Epithelial cell of proximal tubule (primary cell): ENCODE data around the gene SLC7A9. TPM values are rescaled to one million over a fixed set of nuclear protein-coding genes. Genes with fewer than 3 reads are reported as not detected.

Experiments used
- DNase-seq: peaks from one replicate; pipeline ENCODE4 v3.0.0-alpha.2; 2011; ENCODE audit warnings: low read depth
- H3K4me3 ChIP-seq: 2 replicates; pipeline ENCODE4 v1.5.1; 2011; ENCODE audit warnings: low read depth, mild to moderate bottlenecking, low read length
- CTCF ChIP-seq: conservative IDR thresholded peaks from 2 replicates; pipeline ENCODE4 v1.5.1; 2012; ENCODE audit warnings: low read depth, mild to moderate bottlenecking, low read length
- total RNA-seq: library from RNA; depleted of rRNA; stranded (reverse); fragments of >200 nt; gene quantifications from 2 replicates; pipeline ENCODE4 v1.2.3, GENCODE V29; 2015

Gene SLC7A9
- 0.72 TPM in 1 of 2 replicates, not detected in the other for total RNA-seq

- no peak for DNase-seq
- TF ChIP-seq CTCF, result no peak
- peak within 1 kb of the TSS; percentile 18 for H3K4me3 ChIP-seq
Observed at GRCh38 chr19:32869369-32869965, at the start of gene SLC7A9. Gene SLC7A9, minus strand, starts transcription at chr19:32869767. Its CDS starts 1,233 bp downstream, at chr19:32868534.

GRCh38 chr19:32919365-32919764 lies 49.8 kb upstream of the SLC7A9 start:
- DNase-seq, result no peak

GRCh38 chr19:32917616-32917996 lies 48.0 kb upstream of the SLC7A9 start:
- H3K4me3 ChIP-seq, result no peak overlapping the region
- DNase-seq, result no peak
- no peak for TF ChIP-seq CTCF

More at GRCh38 chr19:32919365-32919764, 49.8 kb upstream of the SLC7A9 start:
- H3K4me3 ChIP-seq, result no peak overlapping the region
- no peak for TF ChIP-seq CTCF

GRCh38 chr19:32916969-32917615 lies 47.5 kb upstream of the SLC7A9 start:
- no peak for DNase-seq

GRCh38 chr19:32914879-32915660 lies 45.5 kb upstream of the SLC7A9 start:
- DNase-seq, result no peak
- no peak overlapping the region for H3K4me3 ChIP-seq
- no peak for TF ChIP-seq CTCF

More at GRCh38 chr19:32916969-32917615, 47.5 kb upstream of the SLC7A9 start:
- no peak overlapping the region for H3K4me3 ChIP-seq
- no peak for TF ChIP-seq CTCF

- no peak overlapping the region for H3K4me3 ChIP-seq
- TF ChIP-seq CTCF, result no peak
- DNase-seq, result no peak
Observed at GRCh38 chr19:32911467-32911866, 41.9 kb upstream of the SLC7A9 start.
